HG02981 (cell line): ENCODE measurements around the gene DPF3.
A peak's percentile ranks its signal among the peaks of the same experiment; 100 is the strongest.

ENCODE experiments used
- ATAC-seq: cut with Tn5 transposase; IDR thresholded peaks from one replicate; pipeline ENCODE4 v1.9.1; 2021; ENCODE audit warnings: mild to moderate bottlenecking, moderate library complexity; ENCODE audit not compliant: unreplicated experiment

DPF3 gene

DNA sequence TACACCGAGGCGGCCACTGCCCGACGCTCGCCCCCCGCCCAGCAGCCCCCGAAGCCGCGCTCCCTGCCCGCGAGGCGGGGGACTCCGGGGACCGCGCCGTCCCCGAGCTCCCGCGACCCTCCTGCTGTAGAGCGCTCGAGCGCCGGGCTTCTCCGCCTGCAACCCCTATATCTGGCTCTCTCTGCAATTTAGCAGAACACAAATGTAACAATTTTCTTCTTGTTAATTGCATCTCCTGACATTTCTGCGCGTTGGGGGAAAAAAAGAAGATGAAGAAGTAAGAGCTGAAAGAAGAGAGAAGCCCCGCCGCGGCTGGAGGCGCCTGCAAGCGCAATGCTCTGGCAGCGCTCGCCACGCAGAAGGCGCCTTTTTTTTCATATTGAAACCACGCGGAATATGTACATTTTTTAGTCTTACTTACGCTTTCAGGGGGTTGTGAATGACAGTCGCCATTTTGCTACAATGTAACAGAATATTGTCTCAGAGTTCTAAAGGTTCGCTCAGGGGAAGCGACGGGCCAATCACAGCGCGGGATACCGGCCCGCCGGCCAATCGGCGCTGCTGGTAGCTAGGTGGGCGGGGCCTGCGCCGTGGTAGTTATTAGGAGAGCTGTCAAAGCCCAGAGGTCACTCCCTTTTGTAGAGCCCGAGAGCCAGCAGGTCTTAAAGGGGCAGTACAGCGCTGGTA lies at the start of gene DPF3:
TSS of gene DPF3 (minus strand) at position 466 of the 687 bp plus-strand sequence. CDS start at position 453, 13 bp downstream.
- peak; percentile 98 for ATAC-seq

DNA sequence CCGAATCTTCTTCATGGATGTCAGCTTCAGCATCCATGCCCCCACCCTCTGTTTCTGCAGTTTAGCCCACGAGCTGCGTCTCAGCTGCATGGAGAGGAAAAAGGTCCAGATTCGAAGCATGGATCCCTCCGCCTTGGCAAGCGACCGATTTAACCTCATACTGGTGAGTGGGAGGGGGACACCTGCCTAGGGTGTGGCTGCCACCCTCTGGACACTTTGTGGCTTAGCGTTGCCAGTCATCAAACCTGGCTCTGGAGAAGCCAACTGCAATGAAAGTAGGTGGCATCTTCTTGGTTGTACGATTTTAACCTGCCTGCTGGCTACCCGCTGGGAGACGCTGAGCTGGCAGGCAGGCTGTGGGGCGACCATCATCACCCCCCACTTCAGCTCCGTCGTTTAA lies 49.0 kb upstream of the DPF3 start:
- no peak for ATAC-seq

DNA sequence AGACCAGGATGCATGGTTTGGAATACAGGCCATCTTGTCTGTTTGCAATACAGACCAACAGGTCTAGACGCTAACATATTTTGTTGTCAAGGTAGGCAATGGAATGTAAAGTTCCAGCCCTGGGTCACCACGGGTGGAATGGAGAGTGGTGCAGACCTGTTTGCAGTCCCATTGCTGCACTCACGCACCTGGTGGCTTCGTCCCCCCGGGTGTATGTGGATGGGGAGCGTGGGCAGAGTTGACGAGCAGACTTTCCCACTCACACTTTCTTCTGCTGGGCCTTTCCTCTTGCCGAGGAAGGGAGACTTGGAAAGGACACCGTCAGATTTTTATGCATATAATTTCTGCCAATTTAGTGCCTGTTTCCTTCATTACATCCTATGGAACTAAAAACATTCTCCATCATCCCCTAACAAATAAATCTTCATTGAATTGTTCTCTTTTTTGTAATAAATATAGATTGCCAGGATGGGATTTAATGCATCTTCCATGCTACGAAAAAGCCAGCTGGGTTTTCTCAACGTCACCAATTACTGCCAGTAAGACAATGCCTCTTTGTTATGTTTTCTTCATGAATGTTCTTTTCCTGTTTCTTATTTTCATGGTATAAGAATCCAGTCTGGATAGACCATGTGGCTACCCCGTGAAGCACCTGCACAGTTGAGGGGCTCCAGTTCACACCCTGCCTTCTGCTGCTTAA lies 47.5 kb upstream of the DPF3 start:
- no peak for ATAC-seq

DNA sequence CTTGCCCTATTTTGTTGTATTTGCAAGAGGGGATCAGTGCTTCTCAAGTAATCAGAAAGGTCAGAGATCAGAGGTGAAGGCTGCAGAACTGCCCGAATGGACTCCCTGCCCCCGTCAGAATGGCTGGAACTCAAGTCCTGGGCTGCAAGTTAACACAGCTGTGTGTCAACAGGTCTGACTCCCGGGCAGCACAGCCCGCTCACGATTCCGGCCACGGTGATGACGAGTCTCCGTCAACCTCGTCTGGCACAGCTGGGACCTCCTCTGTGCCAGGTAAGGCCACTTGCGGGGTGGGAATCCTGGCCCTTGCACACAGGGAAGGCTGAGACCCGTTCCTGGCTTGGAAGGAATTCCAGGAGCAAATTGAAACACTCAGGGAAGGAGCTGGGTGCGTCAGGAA lies 45.7 kb upstream of the DPF3 start:
- ATAC-seq: no peak

DNA sequence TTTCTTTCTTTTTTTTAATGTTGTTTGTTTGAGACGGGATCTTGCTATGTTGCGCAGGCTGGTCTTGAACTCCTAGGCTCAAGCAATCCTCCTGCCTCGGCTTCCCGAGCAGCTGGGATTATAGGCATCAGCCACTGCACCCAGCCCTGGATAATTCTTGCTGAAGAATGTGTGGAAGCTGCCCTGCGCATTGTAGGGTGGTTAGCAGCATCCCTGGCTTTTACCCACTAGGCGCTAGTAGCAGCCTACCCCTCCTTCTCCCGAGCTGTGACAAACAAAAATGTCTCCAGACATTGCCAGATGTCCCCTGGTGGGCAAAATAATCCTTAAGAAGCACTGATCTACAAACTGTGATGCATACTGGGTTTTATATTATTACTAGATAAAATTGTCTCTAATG lies 39.0 kb upstream of the DPF3 start:
- no peak for ATAC-seq

DNA sequence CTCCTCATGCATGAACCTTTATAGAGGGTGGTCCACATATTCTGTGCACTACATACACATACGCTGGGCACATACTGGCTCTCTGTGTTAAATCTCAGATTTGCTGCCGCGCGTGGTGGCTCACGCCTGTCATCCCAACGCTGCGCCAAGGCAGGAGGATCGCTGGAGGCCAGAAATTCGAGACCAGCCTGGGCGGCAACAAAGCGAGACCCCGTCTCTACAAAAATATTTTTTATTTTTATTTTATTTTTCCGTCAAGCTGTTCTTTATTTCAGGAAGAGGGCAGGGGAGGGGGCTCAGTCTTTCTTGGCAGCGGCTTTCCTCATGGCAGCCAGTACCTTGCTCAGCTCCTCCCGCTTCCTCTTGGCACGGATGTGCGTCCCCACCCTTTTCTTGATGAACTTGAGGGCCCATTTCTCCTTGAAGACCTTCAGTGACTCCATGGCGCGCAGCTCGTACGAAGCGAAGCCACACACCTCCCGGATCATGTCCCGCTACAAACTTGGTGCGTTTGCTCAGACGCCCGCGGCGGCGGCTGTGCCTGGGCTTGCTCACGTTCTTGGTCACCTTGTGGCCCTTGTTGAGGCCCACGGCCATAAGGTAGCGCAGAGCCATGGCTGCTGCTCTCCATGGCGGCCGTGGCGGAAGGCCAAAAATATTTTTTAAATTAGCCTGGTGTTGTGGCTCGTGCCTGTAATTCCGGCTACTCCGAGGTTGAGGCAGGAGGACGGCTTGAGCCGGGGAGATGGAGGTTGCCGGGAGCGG lies 35.6 kb upstream of the DPF3 start:
- ATAC-seq: no peak

DNA sequence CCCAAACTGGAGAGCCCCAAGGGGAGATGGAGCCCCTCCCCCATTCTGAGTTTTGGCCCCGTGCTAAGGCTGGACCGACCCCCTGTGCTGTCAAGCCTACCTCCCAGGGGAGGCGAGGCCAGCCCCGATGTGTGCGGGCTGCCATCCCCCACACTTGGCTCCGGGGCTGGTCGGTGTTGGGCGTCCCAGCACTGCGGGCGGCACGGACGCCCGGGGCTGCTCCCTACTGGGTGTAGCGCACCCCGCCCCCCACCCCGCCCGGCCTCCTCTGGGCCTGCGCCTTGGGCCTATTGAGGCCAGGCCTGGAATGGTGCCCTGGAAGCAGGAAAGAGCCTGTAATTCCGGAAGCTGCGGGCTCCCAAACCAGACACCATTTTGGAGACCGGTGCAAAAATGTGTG lies 35.0 kb upstream of the DPF3 start:
- no peak for ATAC-seq

DNA sequence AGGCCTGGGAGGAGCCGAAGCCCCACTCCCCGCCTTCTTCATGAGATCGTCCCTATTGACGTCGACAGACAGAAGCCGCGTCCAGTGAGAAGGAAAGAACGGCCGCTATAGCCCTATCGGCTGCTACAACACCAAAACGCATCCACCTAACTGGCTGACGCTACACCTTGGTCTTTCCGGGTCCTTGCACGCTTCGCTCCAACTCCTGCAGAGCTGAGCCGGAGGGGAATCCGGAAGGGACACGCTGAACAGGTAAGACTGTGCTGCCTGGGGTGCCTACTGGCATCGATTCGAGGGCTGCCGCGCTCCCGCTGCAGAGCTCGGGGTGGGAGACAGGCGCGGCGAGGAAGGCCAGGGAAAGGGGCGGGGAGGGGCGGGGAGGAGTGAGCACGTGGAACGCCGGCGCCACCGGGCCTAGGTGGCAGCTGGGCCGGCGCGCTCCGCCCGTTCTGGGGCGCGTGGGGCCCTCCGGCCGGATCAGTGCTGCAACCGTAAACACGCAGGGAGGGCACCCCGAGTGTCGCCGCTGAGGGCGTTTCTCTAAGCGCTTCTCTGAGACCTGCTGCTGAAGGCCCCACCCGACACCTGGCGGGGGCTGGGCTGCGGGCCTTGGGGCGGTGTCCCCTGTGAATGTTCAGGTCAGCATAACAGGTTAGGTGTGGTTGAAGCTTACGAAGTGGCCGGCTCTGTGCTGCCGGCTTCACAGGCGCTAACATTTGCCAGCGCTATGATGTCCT lies 32.6 kb upstream of the DPF3 start, which contains the start of gene DCAF4:
TSS of gene DCAF4 (plus strand) at position 173 of the 737 bp plus-strand sequence. CDS start 11,515 bp downstream, outside the sequence.
- ATAC-seq: peak; percentile 98

DNA sequence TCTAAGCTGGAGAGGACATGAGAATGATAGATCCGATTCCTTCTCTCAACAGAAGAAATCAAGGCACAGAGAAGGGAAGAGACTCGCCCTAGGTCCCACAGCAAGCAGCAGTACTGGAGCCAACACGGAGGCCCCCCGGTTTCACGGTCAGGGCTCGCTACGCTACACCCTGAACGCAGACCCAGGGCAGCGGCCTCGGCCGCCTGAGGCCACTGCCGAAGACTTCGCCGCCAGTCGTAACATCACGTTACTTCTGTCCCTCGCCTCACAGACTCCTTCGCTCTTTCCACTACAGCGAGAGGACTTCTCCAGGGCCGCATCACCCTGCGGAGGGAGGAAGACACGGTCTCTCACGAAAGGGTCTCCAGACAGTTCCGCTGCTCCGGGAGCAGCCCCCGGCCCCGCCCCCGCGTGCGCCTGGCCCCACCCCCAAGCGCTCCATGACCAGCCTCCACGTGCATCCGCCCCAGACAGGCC lies 32.0 kb upstream of the DPF3 start:
- ATAC-seq: peak; percentile 21

DNA sequence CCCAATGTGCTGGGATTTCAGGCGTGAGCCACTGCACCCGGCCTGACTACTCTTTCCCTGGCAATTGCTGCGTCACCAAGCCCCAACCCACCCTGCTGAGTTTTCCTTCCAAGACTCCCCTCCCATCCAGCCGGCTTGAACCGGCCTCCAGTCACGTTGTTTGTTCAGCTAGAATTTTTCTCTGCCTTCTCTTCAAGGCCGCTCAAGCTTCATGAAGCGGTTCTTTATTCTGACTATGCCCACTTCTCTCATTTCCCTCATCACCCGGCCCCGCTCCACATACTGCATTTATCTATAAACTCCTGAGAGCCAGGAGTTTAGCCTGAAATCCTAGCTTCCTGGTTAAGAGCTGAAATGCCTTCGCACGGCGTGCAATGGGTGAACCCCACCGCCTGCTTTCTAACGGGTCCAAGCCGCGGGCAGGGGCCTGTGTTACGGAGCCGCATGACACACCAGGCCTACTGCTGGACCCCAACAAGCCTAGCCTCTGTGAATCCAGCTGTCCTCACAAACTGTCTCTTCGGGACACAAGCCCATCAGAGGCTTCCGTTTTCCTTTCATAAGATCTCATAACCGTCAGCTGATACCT lies 31.4 kb upstream of the DPF3 start:
- no peak for ATAC-seq

DNA sequence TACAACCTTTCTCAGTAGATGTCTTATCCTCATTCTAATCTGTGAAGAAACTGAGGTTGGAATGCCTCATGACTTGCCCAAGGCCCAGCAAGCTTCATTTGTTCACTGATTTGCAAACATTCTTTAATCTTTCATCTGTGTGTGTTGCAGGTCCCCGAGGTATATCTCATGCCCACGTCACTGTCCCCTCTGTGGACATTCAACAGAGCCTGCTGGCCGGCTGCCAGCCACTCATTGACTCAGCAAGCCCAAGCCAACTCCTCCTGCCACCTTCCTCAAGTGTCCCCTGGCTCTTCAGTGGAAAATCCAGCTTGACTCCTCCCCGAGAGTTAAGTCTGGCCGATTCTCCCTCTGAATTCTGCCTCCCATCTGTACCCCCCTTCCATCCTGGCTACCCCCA lies 30.4 kb upstream of the DPF3 start:
- ATAC-seq: no peak

DNA sequence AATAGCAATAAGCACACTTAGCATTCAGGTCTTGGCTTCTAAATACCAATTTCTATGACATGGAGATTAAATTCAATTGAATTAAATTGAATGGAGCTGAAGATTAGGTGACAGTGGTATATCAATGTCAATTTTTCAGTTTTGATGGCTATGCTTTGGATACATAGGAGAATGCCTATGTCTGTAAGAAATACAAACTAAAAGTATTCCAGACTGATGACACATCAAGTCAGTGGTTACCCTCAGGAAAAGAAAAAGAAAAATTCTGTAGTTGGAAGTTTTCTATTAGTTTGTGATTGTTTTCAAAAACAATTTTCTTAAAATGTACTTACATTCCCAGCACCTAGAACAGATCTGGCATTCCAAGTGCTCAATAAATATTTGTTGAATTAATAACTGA lies 27.5 kb upstream of the DPF3 start:
- ATAC-seq: no peak

DNA sequence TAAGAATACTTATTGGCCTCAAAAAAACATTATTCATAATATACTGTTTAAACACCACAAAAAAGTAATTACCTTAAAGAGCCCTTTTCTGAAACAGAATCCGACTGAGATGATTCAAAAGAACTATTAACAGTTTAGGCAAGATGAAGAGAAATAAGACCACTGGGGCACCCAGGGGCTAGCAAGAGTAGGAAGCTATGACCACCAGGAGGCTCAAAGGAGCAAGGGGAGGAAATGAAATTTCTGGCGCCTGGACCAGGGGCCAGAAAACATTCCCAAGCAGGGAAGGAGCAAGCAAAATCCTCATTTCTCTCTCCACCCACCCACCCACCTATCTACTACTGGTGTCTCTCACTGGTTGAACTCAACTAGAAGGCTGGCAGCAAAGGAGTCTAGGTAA lies 26.1 kb upstream of the DPF3 start:
- no peak for ATAC-seq

DNA sequence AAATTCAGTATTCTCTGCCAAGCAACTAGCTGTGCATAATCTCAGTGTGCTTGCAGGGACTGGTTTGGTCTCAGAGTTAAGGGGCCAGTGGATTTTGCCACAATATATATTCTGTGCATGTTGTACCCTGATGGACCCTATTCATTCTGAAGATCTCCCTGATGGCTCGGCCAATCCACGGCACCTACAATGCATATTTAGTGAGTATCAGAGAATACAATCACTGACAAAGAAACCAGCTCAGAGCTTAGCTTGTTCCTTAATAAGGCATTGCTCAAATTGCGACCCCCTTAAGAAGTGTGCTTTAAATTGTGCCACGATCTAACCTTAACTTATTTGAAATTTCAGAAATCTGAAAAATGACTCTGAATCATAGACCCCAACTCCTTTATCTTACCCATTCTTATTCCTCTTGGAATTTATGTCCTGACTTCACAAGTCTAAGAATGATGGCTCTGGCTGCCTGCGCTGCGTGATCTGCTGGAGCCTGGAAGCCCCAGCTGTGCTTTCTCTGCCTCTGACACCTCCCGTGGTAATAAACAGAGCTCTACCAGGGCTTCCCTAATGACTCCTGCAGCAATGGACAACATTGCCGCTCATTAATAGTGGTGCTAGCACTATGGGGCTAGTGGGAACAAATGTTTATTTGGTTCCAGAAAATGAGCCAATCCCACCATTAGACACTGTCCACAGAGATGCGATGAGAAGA lies 23.3 kb upstream of the DPF3 start:
- ATAC-seq: no peak

DNA sequence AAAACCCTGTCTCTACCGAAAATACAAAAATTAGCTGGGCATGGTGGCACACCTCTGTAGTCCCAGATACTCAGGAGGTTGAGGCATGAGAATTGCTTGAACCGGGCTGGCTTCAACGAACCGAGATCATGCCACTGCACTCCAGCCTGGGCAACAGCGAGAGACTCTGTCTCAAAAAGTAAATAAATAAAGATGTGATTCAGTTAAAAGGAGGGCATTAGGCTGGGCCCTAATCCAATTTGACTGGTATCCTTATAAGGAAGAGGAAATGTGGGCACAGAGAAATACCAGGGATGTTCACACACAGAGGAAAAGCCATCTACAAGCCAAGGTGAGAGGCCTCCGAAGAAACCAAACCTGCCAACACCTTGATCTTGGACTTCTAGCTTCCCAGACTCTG lies 22.3 kb upstream of the DPF3 start:
- no peak for ATAC-seq

DNA sequence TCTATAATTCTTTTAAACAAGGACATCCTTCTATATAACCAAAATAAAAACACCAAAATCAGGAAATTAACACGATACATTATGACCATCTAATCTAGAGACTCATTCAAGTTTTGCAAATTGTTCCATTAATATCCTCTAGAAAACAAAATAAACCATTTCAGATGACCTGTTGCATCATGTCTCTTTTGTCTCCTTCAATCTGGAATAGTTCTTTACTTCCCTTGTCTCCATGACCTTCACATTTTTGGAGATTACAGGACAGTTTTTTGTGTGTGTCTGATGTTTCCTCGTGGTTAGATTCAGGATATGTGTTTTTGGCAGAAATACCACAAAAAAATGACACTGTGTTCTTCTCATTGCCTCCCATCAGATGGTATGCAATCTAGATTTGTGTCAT lies 19.9 kb upstream of the DPF3 start:
- no peak for ATAC-seq

DNA sequence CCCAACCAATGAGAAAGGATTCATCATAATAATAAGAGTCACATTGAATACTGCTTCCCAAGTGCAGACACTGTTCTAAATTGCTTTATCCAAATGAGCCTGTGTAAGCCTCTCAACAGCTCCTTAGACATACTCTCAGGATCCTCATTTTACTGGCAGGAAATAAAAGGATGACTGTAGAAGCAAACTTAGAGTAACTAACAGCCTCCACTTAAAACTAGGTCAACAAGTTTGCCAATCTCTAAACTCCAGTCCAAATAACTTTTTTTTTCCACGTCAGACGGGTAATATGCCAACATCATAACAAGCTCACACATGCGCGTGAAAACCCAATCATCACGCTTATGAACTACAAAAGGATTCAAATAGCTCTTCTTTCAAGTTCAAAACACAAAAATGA lies 15.3 kb upstream of the DPF3 start:
- no peak for ATAC-seq

DNA sequence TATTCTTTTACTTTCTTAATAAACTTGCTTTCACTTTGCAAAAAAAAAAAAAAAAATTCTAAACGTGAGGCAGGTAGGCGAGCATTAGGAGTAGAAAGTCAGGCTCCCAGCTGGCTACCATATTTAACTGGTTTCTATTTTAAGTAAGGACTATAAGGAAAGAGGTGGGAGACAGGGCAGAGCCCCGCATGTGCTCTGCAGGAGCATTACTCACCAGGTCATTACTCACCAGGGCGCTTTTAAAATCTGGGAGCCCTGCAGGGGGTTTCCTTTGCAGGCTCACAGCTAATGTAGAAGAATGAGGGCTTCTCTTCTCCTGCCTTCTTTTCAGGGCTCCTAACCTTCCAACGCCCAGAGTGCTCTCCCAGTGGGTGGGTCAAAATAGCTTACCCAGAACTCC lies 14.0 kb upstream of the DPF3 start:
- no peak for ATAC-seq

DNA sequence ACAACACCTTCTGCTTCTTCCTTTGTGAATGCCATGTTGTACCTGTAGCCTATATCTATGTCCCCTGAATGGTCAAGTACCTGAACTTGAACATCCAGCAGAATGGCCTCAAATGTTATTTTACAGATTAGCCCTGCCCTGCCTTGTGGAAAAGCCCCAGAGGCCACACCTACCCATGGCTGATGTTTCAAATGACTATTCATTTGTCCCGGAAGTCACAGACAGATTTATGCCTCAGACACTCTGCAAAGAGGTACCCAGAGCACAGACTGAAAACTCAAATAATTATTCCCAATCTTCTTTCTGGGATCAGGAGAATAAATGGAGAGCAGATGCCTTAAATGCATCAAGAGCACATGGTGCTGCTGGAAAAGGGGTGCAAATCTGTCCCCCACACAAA lies 13.0 kb upstream of the DPF3 start:
- no peak for ATAC-seq

DNA sequence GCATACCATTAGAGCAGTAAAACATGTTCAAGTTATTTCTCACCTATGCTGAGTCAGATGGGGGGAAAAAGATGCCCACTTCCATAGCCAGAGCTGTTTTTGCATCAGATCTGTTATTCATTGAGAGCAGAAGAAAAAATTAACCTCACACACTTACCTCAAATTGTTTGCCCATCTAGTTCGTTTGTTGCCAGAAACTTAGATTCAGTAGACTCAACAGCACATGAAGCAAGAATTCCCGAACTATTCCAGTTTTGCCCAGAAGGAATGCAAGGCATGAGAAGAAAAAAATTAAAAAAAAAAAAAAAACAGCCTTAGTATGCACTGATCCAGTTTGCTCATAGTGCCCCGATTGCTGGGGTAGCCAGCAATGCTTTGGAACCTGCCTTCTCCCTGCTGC lies 12.4 kb upstream of the DPF3 start:
- no peak for ATAC-seq
